Testis (tissue), 2 donors: ENCODE data around the gene NCOR1.
"Not testable (repeated sequence)": the region's sequence is repeated elsewhere in the genome, so short reads cannot be mapped to it uniquely, and the experiment has no call there.

ENCODE experiments used
- CTCF ChIP-seq, 3 experiments: fragments of 450-650 bp in 2 of 3; fragments of 200-600 bp in 1 of 3; sonication (generic) in 1 of 3; IDR thresholded peaks; one replicate each; pipeline ENCODE4 v1.5.1; 2016 to 2019; ENCODE audit warnings: antibody characterized with exemption in 3 of 3, mild to moderate bottlenecking in 2 of 3, moderate library complexity in 1 of 3
- POLR2A ChIP-seq: fragments of 450-650 bp; IDR thresholded peaks from one replicate; pipeline ENCODE4 v1.6.1; 2017; ENCODE audit warnings: antibody characterized with exemption, mild to moderate bottlenecking, moderate library complexity

DNA sequence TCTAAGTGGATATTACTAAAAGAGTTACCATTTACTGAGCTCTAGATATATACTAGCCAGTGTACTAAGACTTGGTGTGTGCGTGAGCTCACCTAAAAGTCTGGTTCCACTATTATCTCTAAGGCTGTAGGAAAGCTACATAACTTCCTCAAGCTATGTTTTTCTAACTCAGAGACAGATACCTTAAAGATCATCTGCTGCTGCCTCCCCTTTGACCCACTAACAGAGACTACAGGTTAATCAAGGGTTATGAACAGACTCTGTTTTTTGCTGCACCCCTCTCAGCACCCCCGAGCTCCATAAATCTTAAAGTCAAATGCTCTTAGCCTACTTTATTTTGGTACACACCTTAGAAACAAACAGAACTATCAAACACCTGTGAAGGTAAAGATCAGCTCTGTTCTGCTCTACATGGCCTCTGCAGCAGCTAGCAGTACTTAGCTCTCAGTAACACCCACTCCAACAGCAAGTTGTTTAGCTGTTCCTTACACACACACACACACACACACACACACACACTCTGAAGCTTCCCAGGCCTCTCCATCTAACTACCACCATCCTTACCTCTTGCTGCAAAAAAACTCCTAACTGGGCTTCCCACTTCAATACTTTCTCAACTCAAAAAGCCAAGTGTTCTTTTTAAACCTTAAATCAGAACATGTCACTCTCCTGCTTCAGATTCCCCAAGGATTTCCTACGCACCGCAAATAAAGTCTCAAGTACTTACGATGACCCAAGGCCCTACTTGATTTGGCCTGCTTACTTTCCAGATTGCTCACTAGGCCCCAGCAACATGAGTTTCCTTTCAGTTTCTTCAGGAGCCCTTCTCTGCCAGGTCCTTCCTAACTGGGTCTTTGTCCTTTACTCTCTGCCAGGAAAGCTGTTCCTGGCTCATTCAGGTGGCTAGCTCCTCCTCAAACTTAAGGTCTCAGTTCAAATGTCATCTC lies 12.5 kb downstream of the NCOR1 start:
- TF ChIP-seq CTCF (IDR thresholded peaks at IDR 0.05); POLR2A: not testable (repeated sequence)
